ENCODE results near the gene GPC6.

DNA sequence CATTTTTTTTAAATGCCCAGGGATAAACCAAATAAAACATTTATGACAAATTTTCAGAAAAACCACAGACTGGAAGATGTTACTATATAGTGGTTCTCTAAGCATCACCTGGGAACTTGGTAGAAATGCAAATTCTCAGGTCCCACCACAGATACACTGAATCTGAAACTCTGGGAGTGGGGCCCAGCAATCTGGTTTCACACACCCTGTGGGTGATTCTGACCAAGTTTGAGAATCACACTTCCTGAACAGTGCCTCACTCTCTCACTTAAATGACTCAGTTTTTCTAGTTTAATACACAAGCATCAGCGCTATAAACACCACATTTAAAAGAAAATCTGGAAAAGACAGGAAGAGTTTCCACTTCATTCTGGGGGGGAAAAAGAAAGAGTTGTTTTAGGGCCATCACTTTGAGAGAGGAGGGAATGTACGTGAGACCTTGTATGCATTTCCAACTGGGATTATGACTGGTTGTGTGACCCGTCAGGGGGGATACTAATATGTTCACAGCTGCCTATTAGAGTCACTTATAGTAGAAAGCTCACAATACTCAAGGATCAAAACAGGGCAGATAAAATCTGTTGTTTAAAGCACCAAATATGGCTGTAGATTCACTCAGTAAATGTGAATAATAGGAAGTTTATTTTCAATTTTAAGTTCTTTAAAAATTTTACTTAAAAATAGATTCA, 567.7 kb downstream of the GPC6 start:
- TF ChIP-seq, protein P1, sequence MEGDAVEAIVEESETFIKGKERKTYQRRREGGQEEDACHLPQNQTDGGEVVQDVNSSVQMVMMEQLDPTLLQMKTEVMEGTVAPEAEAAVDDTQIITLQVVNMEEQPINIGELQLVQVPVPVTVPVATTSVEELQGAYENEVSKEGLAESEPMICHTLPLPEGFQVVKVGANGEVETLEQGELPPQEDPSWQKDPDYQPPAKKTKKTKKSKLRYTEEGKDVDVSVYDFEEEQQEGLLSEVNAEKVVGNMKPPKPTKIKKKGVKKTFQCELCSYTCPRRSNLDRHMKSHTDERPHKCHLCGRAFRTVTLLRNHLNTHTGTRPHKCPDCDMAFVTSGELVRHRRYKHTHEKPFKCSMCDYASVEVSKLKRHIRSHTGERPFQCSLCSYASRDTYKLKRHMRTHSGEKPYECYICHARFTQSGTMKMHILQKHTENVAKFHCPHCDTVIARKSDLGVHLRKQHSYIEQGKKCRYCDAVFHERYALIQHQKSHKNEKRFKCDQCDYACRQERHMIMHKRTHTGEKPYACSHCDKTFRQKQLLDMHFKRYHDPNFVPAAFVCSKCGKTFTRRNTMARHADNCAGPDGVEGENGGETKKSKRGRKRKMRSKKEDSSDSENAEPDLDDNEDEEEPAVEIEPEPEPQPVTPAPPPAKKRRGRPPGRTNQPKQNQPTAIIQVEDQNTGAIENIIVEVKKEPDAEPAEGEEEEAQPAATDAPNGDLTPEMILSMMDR (IDR thresholded peaks at IDR 0.05; ENCODE audit: low read depth, low read length): no peak
- peak; percentile 99 for TF ChIP-seq EZH2phosphoT487 (IDR thresholded peaks at IDR 0.05; ENCODE audit: low read depth)
